ENCODE data around the gene ATP8A2. TPM values are rescaled to one million over a fixed set of nuclear protein-coding genes. Genes with fewer than 3 reads are reported as not detected.

Gene ATP8A2
- total RNA-seq, 2 donors from 2014 or later = 0.23 to 6.1 TPM

DNA sequence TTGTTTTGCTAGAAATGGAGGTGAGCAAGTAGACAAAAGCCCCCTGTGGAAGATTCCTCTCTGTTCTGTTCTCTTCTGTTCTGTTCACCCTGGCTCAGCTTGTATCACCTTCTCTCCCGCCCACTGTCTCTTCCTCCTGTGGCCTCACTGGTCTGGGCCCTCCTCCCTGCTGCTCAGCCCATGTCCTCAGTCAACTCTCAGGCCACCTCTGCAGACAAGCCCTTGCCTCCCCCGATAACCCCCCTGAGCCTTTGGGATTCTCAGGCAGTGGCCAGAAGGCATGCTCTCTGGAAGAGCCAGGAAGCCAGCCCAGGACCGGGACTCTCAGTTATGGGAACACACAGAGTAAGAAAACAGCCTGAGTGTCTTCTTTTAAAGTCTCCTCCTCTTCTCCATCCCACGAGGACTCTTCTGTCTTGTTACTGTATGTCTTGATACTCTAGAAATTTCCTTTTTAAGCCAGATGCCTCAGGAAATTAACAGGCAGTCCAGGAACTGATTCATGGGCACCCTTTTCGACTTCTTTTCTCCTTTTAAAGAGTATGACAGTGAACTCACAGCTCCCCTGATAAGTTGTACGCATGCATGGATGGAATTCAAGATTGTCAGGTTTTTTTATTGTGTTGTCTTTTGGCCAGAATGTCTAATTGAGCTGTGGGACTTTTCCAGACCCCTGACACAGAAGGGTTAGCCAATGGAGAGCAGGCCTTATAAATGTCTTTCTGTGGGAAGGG, 646.3 kb downstream of the ATP8A2 start:
- intact Hi-C loops (cut with DNase I) = no loop called here
- Histone ChIP-seq H3K9me3 (no peaks in the 10 kb centered on the region), H3K4me1 (replicated peaks) (peaks cover 4% of the 10 kb centered on the region), H3K27ac (no peak overlapping the region), H3K27me3 (replicated peaks; ENCODE audit: insufficient read depth) (no peaks in the 10 kb centered on the region), H3K4me3 (no peak overlapping the region), H3K36me3 (no peaks in the 10 kb centered on the region)
- WGBS = 62% methylated on average over 6 of the region's 6 CpGs
- no peak for TF ChIP-seq POLR2A (IDR thresholded peaks at IDR 0.05)
- TF ChIP-seq CTCF (IDR thresholded peaks at IDR 0.05) = no peak
- no peak for TF ChIP-seq POLR2AphosphoS5 (IDR thresholded peaks at IDR 0.05)
- DNase-seq (ENCODE audit: low spot score) = no peak

DNA sequence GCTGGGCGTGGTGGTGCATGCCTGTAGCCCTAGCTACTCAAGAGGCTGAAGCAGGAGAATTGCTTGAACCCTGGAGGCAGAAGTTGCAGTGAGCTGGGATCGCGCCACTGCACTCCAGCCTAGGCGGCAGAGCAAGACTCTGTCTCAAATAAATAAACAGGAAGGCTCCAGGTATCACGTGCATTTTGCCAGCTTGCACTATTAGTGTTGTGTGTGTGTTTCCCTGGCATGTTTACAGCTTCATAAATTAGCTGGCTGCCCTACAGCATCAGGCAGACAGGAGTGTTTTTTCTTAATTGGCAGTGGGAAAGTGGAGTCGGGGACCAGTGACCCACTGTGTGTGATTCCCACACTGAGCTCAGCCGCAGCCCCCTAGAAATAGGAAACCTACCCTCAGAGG, 647.5 kb downstream of the ATP8A2 start:
- H3K27ac ChIP-seq = no peak overlapping the region
- no peak for DNase-seq (ENCODE audit: low spot score)
- H3K4me3 ChIP-seq = no peak overlapping the region
- intact Hi-C loops (cut with DNase I) = no loop called here
- no peaks in the 10 kb centered on the region for H3K36me3 ChIP-seq
- TF ChIP-seq POLR2A (IDR thresholded peaks at IDR 0.05) (no peak), POLR2AphosphoS5 (IDR thresholded peaks at IDR 0.05) (no peak), CTCF (IDR thresholded peaks at IDR 0.05) (no peak)
- H3K27me3 ChIP-seq (replicated peaks; ENCODE audit: insufficient read depth) = no peaks in the 10 kb centered on the region
- peaks cover 4% of the 10 kb centered on the region for H3K4me1 ChIP-seq (replicated peaks)
- WGBS = 72% methylated on average over 7 of the region's 7 CpGs
- no peaks in the 10 kb centered on the region for H3K9me3 ChIP-seq

GRCh38 chr13:26019881-26020870, 648.4 kb downstream of the ATP8A2 start:
- Histone ChIP-seq H3K36me3 (no peaks in the 10 kb centered on the region), H3K27ac (no peak overlapping the region), H3K27me3 (replicated peaks; ENCODE audit: insufficient read depth) (no peaks in the 10 kb centered on the region), H3K4me3 (no peak overlapping the region), H3K9me3 (no peaks in the 10 kb centered on the region), H3K4me1 (replicated peaks) (peaks cover 4% of the 10 kb centered on the region)
- 75% methylated on average over 22 of the region's 22 CpGs for WGBS
- intact Hi-C loops (cut with DNase I) = no loop called here
- TF ChIP-seq POLR2AphosphoS5 (IDR thresholded peaks at IDR 0.05) (no peak), CTCF (IDR thresholded peaks at IDR 0.05) (no peak), POLR2A (IDR thresholded peaks at IDR 0.05) (no peak)
- no peak for DNase-seq (ENCODE audit: low spot score)

GRCh38 chr13:26020891-26021290, 649.1 kb downstream of the ATP8A2 start:
- Histone ChIP-seq H3K27ac (no peak overlapping the region), H3K4me1 (replicated peaks) (peaks cover 4% of the 10 kb centered on the region), H3K36me3 (no peaks in the 10 kb centered on the region), H3K27me3 (replicated peaks; ENCODE audit: insufficient read depth) (no peaks in the 10 kb centered on the region), H3K9me3 (no peaks in the 10 kb centered on the region), H3K4me3 (no peak overlapping the region)
- no peak for TF ChIP-seq CTCF (IDR thresholded peaks at IDR 0.05)
- no peak for TF ChIP-seq POLR2AphosphoS5 (IDR thresholded peaks at IDR 0.05)
- TF ChIP-seq POLR2A (IDR thresholded peaks at IDR 0.05) = no peak
- DNase-seq (ENCODE audit: low spot score) = no peak
- WGBS = 90% methylated on average over 7 of the region's 7 CpGs
- intact Hi-C loops (cut with DNase I) = no loop called here
